Mesenchymal stem cell (in vitro differentiated cells and primary cell): ENCODE results near the gene MLLT3.

Experiments used
- DNase-seq: peaks from one replicate; pipeline ENCODE4 v3.0.0-alpha.2; 2013
- H2AFZ ChIP-seq: one replicate; pipeline ENCODE4 v1.6.1; 2013; ENCODE audit warnings: low read depth, mild to moderate bottlenecking, control low read depth, inconsistent platforms, low read length, moderate library complexity
- H2AK5ac ChIP-seq: 2 replicates; pipeline ENCODE4 v1.6.1; 2013; ENCODE audit warnings: low read length, moderate library complexity, mild to moderate bottlenecking, inconsistent platforms; ENCODE audit not compliant: severe bottlenecking
- H2BK120ac ChIP-seq: one replicate; pipeline ENCODE4 v1.6.1; 2013; ENCODE audit warnings: low read depth, mild to moderate bottlenecking, inconsistent platforms, low read length, moderate library complexity
- H2BK12ac ChIP-seq, 2 experiments: one replicate each; pipeline ENCODE4 v1.6.1; 2013; ENCODE audit warnings: inconsistent platforms in 2 of 2, low read length in 2 of 2, mild to moderate bottlenecking in 2 of 2, moderate library complexity in 2 of 2, control low read depth in 1 of 2
- H2BK15ac ChIP-seq: one replicate; pipeline ENCODE4 v1.6.1; 2013; ENCODE audit warnings: mild to moderate bottlenecking, low read depth, inconsistent platforms; ENCODE audit not compliant: poor library complexity, severe bottlenecking
- H2BK5ac ChIP-seq: 2 replicates; pipeline ENCODE4 v1.6.1; 2013; ENCODE audit warnings: low read depth, mild to moderate bottlenecking, low read length, control low read depth, inconsistent platforms; ENCODE audit not compliant: poor library complexity, severe bottlenecking
- H3K14ac ChIP-seq, 2 experiments: one replicate each; pipeline ENCODE4 v1.6.1; 2013; ENCODE audit warnings: inconsistent platforms in 2 of 2, low read length in 2 of 2, control low read depth in 1 of 2, mild to moderate bottlenecking in 1 of 2, moderate library complexity in 1 of 2
- H3K18ac ChIP-seq, 2 experiments: one replicate each; pipeline ENCODE4 v1.6.1; 2013; ENCODE audit warnings: inconsistent platforms in 2 of 2, low read length in 2 of 2, control low read depth in 1 of 2, low read depth in 1 of 2, mild to moderate bottlenecking in 1 of 2
- H3K23ac ChIP-seq, 2 experiments: one replicate each; pipeline ENCODE4 v1.6.1; 2013; ENCODE audit warnings: inconsistent platforms in 2 of 2, low read length in 2 of 2, mild to moderate bottlenecking in 2 of 2, moderate library complexity in 2 of 2, control low read depth in 1 of 2
- H3K27ac ChIP-seq: 2 replicates; pipeline ENCODE4 v1.5.1; 2013; ENCODE audit warnings: mild to moderate bottlenecking, moderate library complexity, low read length, control low read depth, inconsistent platforms; ENCODE audit not compliant: poor library complexity, severe bottlenecking
- H3K27me3 ChIP-seq, 2 experiments: 2 replicates each; pipeline versions ENCODE4 v1.6.1 to v1.7.0; 2013; ENCODE audit warnings: low read length in 2 of 2, mild to moderate bottlenecking in 2 of 2, moderate library complexity in 2 of 2, control low read depth in 1 of 2, inconsistent platforms in 1 of 2; ENCODE audit not compliant: control insufficient read depth in 1 of 2, insufficient read depth in 1 of 2
- H3K36me3 ChIP-seq, 2 experiments: 2 replicates each; pipeline versions ENCODE4 v1.6.1 to v1.7.0; 2013; ENCODE audit warnings: low read length in 2 of 2, control low read depth in 1 of 2, inconsistent platforms in 1 of 2, low read depth in 1 of 2, mild to moderate bottlenecking in 1 of 2; ENCODE audit not compliant: insufficient read depth in 2 of 2, control insufficient read depth in 1 of 2
- H3K4ac ChIP-seq, 2 experiments: one replicate each; pipeline ENCODE4 v1.6.1; 2013; ENCODE audit warnings: inconsistent platforms in 2 of 2, low read length in 2 of 2, mild to moderate bottlenecking in 2 of 2, moderate library complexity in 2 of 2, control low read depth in 1 of 2, low read depth in 1 of 2
- H3K4me1 ChIP-seq: 2 replicates; pipeline ENCODE4 v1.6.1; 2013; ENCODE audit warnings: low read depth, low read length, control low read depth; ENCODE audit not compliant: control insufficient read depth, insufficient read depth
- H3K4me2 ChIP-seq: 2 replicates; pipeline ENCODE4 v1.6.1; 2013; ENCODE audit warnings: low read length, mild to moderate bottlenecking, inconsistent platforms; ENCODE audit not compliant: poor library complexity, severe bottlenecking
- H3K4me3 ChIP-seq, 2 experiments: 2 replicates each; pipeline versions ENCODE4 v1.5.1 to v1.7.0; 2013; ENCODE audit warnings: low read length in 2 of 2, mild to moderate bottlenecking in 2 of 2, control low read depth in 1 of 2, low read depth in 1 of 2; ENCODE audit not compliant: insufficient read depth in 1 of 2
- H3K79me1 ChIP-seq: replicated peaks from 2 replicates; pipeline ENCODE4 v1.6.1; 2013; ENCODE audit warnings: mild to moderate bottlenecking, control low read depth, low read length, inconsistent platforms; ENCODE audit not compliant: poor library complexity, severe bottlenecking
- H3K9ac ChIP-seq: 2 replicates; pipeline ENCODE4 v1.7.0; 2013; ENCODE audit warnings: mild to moderate bottlenecking, low read length, moderate library complexity
- H3K9me3 ChIP-seq: 2 replicates; pipeline ENCODE4 v1.7.0; 2013; ENCODE audit warnings: mild to moderate bottlenecking, low read length; ENCODE audit not compliant: control insufficient read depth
- H4K8ac ChIP-seq: one replicate; pipeline ENCODE4 v1.6.1; 2013; ENCODE audit warnings: inconsistent platforms, mild to moderate bottlenecking, low read length, moderate library complexity
- H4K91ac ChIP-seq: one replicate; pipeline ENCODE4 v1.6.1; 2013; ENCODE audit warnings: mild to moderate bottlenecking, low read length, inconsistent platforms
- WGBS: methylation state at CpG from one replicate; pipeline ENCODE4 v1.1.7; 2013; ENCODE audit warnings: mixed read lengths; 5-methylcytosine and 5-hydroxymethylcytosine counted together

Gene MLLT3

DNA sequence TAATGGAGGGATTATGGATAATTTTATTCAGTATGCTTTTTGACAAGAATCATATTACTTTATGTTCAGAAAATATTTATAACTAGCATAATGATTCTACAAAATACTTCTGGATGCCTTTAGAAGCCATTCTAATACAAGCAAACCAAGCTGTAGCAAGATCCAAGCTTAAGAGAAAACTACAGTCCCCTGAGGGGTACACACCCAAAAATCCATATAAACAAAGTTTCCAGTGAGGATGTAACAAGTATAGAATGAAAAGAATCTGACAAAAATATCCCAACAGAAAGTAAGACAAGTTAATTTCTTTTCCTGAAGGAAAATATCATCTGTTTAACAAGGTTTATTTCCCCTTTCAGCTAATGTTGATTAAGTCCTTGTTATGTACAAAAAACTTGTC is 53.9 kb downstream of the MLLT3 start:
- H3K23ac ChIP-seq: no peak overlapping the region
- DNase-seq: no peak
- no peaks in the 10 kb centered on the region for H3K4me1 ChIP-seq
- H3K9me3 ChIP-seq: no peaks in the 10 kb centered on the region
- no peak overlapping the region for H3K4ac ChIP-seq
- H2BK120ac ChIP-seq: no peak overlapping the region
- no peak overlapping the region for H2AFZ ChIP-seq
- H3K79me1 ChIP-seq: peaks cover 16% of the 10 kb centered on the region
- no peak overlapping the region for H4K91ac ChIP-seq
- H4K8ac ChIP-seq: no peak overlapping the region
- H3K36me3 ChIP-seq: no peaks in the 10 kb centered on the region
- no peak overlapping the region for H2BK5ac ChIP-seq
- no peak overlapping the region for H3K9ac ChIP-seq
- no peak overlapping the region for H3K4me2 ChIP-seq
- no peak overlapping the region for H2BK12ac ChIP-seq
- no peak overlapping the region for H2BK15ac ChIP-seq
- no peak overlapping the region for H2AK5ac ChIP-seq
- H3K27me3 ChIP-seq: no peaks in the 10 kb centered on the region
- H3K27ac ChIP-seq: no peak overlapping the region
- H3K4me3 ChIP-seq: no peak overlapping the region
- no peak overlapping the region for H3K18ac ChIP-seq
- H3K14ac ChIP-seq: no peak overlapping the region

DNA sequence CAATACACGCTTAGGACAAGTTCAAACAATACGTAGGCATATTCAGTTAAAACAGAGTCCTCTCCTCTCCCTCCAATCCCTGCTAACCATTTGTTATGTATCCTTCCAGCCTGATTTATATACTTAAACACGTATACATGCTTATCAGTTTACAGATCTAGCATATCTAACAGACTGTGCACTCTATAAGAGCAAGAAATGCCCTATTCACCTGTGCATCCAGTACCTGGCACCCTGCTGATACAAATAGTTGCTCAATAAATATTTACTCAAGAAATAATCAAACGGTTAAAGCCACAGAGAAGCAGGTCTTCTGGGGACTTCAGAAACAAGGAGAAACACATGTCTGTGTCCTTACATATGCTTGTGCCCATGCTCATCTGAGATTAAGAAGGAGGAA is 55.9 kb downstream of the MLLT3 start:
- Histone ChIP-seq H3K9me3 (no peaks in the 10 kb centered on the region), H3K4ac (no peak overlapping the region), H3K36me3 (no peaks in the 10 kb centered on the region), H3K18ac (no peak overlapping the region), H2BK120ac (no peak overlapping the region), H2BK5ac (no peak overlapping the region), H3K4me3 (no peak overlapping the region), H4K91ac (no peak overlapping the region), H3K27ac (no peak overlapping the region), H3K4me1 (no peaks in the 10 kb centered on the region), H4K8ac (no peak overlapping the region), H2AFZ (no peak overlapping the region), H3K4me2 (no peak overlapping the region), H2BK15ac (no peak overlapping the region), H2AK5ac (no peak overlapping the region), H3K23ac (no peak overlapping the region), H2BK12ac (no peak overlapping the region), H3K14ac (no peak overlapping the region), H3K79me1 (peaks cover 13% of the 10 kb centered on the region), H3K9ac (no peak overlapping the region), H3K27me3 (no peaks in the 10 kb centered on the region)
- DNase-seq: no peak
- 93% methylated on average over 4 of the region's 4 CpGs for WGBS

DNA sequence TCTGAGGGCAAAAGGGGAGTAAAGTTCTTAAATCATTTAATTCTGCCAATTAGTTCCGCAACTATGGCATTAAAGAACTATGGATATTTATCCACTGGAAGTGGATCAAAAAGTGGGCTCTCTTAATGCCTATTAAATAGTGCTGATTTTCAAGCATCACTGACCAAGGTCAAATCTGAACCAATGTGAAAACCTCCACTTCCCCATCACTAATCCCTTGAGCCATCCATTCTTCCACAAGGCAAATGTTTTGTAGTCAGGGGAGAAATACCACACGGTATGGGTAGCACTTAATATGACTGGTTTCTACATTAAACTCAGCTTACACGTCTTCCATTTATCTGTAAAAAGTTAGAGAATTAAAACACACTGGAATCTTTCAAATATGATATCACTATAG is 57.6 kb downstream of the MLLT3 start:
- Histone ChIP-seq H3K14ac (no peak overlapping the region), H3K36me3 (no peaks in the 10 kb centered on the region), H2BK120ac (no peak overlapping the region), H3K4ac (no peak overlapping the region), H3K9me3 (no peaks in the 10 kb centered on the region), H3K27me3 (no peaks in the 10 kb centered on the region), H3K18ac (no peak overlapping the region), H3K79me1 (peaks cover 13% of the 10 kb centered on the region), H3K9ac (no peak overlapping the region), H4K8ac (no peak overlapping the region), H3K27ac (no peak overlapping the region), H4K91ac (no peak overlapping the region), H3K23ac (no peak overlapping the region), H2BK5ac (no peak overlapping the region), H3K4me2 (no peak overlapping the region), H2AFZ (no peak overlapping the region), H3K4me3 (no peak overlapping the region), H3K4me1 (no peaks in the 10 kb centered on the region), H2BK12ac (no peak overlapping the region), H2BK15ac (no peak overlapping the region), H2AK5ac (no peak overlapping the region)
- no peak for DNase-seq
- WGBS: no CpG with 5 or more reads among the region's 3 CpGs

DNA sequence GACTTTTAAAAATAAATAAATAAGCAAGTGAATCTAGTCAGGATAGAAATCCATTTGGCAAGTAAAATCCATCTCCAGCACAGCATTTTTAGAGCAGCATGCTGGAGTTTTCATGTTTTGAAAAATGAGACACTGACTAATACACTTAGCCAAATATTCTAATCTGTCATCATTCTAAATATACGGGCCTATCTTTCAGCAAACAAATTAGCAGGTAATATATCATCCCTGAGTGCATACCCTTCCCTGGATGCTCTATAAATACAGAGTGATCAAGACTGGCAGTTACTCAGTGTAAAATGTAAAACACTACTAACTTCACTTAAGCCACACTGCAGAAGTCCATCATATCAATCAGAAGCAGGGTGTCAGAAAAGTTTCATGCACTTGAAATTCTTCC is 58.4 kb downstream of the MLLT3 start:
- no peak overlapping the region for H3K18ac ChIP-seq
- H2BK15ac ChIP-seq: no peak overlapping the region
- no peak for DNase-seq
- H4K91ac ChIP-seq: no peak overlapping the region
- no peak overlapping the region for H3K14ac ChIP-seq
- H3K79me1 ChIP-seq: peaks cover 13% of the 10 kb centered on the region
- no peaks in the 10 kb centered on the region for H3K27me3 ChIP-seq
- no peak overlapping the region for H3K23ac ChIP-seq
- H3K27ac ChIP-seq: no peak overlapping the region
- H3K9me3 ChIP-seq: no peaks in the 10 kb centered on the region
- no peak overlapping the region for H3K4ac ChIP-seq
- H2BK120ac ChIP-seq: no peak overlapping the region
- no peak overlapping the region for H3K4me3 ChIP-seq
- H3K4me1 ChIP-seq: no peaks in the 10 kb centered on the region
- H2AFZ ChIP-seq: no peak overlapping the region
- H3K4me2 ChIP-seq: no peak overlapping the region
- no peak overlapping the region for H2AK5ac ChIP-seq
- no peak overlapping the region for H2BK12ac ChIP-seq
- H3K9ac ChIP-seq: no peak overlapping the region
- no peak overlapping the region for H4K8ac ChIP-seq
- H2BK5ac ChIP-seq: no peak overlapping the region
- no peaks in the 10 kb centered on the region for H3K36me3 ChIP-seq
- 82% methylated on average over 1 of the region's 1 CpG for WGBS
